ENCODE data around the gene PITRM1.
"Not testable (repeated sequence)": the region's sequence is repeated elsewhere in the genome, so short reads cannot be mapped to it uniquely, and the experiment has no call there.

The PITRM1 gene

DNA sequence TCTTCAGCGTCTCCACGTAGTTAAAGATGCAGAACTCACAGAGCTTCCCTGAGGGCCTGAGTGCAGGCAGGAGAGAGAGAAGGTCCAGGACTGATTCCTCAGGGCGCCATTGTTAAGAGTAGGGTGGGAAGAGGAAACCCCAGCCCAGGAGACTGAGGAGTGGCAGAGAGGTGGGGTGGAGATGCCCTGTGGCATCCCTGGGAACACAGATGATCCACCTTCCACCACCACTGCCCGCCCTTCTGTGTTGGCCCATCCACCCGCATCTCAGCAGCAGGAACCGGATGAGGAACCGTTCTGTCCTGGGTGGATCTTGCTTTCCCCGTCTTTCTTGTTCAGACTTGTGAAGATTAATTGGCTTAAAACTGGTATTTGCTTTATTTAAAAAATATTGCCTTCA is 56.9 kb downstream of the PITRM1 start:
- no peak for DNase-seq

DNA sequence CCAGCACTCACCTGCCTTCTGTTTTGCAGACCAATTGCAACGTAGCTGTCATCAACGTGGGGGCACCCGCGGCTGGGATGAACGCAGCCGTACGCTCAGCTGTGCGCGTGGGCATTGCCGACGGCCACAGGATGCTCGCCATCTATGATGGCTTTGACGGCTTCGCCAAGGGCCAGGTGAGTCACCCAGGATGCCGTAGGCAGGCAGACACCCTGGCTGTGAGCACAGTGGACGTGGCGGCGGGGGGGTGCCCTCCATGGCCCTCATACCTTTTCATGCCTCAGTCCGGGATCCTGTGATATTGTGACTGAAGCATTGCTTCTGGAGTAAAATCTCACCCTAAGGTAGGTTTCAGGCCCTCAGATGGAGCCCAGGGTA is 59.2 kb downstream of the PITRM1 start:
- DNase-seq: no peak

GRCh38 chr10:3111621-3112163 is 60.9 kb downstream of the PITRM1 start:
- no peak for DNase-seq

- no peak for DNase-seq
Measured at GRCh38 chr10:3110782-3111620, 61.6 kb downstream of the PITRM1 start.

DNA sequence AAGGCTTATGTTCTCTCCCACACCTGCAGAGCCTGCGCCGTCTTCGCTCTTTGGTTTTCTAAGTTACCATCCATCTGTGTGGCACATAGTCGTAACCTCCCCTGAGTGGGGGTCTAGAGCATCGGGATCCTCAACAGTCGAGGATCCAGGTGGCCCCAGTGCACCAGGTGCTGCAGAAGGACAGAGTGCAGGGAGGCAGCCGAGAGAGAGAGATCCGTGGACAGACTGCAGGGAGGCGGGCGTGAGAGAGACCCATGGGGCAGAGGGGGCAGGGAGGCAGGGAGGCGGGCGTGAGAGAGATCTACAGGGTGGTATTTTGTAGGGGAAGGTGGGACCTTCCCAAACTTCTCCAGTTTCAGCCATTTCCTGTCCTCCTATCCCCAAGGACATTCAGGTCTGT is 62.9 kb downstream of the PITRM1 start:
- no peak for DNase-seq

DNA sequence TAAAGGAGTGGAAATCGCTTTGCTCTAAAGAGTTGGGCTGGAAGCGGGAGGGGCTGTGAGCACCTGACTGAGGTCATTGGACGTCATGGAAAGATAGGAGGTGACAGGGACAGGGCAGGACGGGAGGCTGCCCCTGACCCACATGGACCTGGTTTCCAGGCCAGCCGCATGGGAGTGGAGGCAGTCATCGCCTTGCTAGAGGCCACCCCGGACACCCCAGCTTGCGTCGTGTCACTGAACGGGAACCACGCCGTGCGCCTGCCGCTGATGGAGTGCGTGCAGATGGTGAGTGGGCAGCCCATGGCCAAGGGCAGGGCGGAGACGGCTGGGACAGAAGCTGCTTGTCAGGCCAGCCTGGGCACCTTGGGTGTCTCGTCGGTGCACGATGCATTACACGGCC is 63.4 kb downstream of the PITRM1 start:
- no peak for DNase-seq

GRCh38 chr10:3108575-3109105 is 63.9 kb downstream of the PITRM1 start:
- DNase-seq: no peak

- no peak for DNase-seq
Measured at GRCh38 chr10:3108033-3108432, 64.5 kb downstream of the PITRM1 start.

GRCh38 chr10:3107426-3107961 is 65.1 kb downstream of the PITRM1 start:
- DNase-seq: no peak

GRCh38 chr10:3106928-3107425 is 65.6 kb downstream of the PITRM1 start:
- no peak for DNase-seq

DNA sequence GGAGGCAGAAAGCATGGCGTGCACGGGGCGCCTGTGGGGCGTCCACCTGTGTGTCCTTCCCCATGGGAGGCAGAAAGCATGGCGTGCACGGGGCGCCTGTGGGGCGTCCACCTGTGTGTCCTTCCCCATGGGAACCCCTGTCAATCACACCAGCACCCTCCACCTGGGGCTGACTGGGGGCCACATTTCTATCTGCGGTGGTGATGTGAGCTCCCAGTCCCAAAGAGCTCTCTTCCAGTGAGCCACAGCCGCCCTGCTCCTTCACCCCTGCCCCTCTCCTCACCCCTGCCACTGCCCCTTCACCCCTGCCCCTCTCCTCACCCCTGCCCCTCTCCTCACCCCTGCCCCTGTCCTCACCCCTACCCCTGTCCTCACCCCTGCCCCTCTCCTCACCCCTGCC is 66.3 kb downstream of the PITRM1 start:
- not testable (repeated sequence) for DNase-seq

- DNase-seq: no peak
Measured at GRCh38 chr10:3105905-3106304, 66.7 kb downstream of the PITRM1 start.

DNA sequence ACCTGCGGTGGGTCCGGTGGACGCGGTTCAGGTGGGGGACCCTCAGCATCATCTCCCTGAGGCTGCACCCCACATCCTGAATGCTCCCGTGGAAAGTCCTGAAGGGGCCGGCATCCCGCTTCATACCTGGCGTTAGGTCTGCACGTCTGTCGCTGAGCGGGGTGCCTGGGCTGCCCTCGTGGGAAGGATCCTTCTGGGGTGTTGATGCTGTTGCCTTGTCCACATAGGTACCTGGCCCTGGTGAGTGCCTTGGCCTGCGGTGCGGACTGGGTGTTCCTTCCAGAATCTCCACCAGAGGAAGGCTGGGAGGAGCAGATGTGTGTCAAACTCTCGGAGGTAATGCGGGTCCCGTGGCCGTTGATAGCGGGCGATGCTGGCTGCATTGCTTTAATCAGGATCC is 67.4 kb downstream of the PITRM1 start:
- DNase-seq: no peak

- DNase-seq: no peak
Measured at GRCh38 chr10:3104251-3104918, 68.2 kb downstream of the PITRM1 start.

DNA sequence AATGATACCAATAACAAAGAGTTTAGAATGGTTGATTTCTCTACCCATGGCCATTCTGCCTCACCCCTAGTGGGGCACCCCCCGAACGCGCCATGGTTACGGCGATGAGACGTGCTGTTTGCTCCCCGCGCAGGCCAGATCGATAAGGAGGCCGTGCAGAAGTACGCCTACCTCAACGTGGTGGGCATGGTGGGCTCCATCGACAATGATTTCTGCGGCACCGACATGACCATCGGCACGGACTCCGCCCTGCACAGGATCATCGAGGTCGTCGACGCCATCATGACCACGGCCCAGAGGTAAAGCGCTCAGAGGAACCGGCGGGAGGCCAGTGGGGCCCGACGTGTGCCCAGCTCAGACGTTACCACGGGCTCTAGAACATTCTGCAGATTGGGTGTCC is 68.9 kb downstream of the PITRM1 start:
- DNase-seq: no peak

DNA sequence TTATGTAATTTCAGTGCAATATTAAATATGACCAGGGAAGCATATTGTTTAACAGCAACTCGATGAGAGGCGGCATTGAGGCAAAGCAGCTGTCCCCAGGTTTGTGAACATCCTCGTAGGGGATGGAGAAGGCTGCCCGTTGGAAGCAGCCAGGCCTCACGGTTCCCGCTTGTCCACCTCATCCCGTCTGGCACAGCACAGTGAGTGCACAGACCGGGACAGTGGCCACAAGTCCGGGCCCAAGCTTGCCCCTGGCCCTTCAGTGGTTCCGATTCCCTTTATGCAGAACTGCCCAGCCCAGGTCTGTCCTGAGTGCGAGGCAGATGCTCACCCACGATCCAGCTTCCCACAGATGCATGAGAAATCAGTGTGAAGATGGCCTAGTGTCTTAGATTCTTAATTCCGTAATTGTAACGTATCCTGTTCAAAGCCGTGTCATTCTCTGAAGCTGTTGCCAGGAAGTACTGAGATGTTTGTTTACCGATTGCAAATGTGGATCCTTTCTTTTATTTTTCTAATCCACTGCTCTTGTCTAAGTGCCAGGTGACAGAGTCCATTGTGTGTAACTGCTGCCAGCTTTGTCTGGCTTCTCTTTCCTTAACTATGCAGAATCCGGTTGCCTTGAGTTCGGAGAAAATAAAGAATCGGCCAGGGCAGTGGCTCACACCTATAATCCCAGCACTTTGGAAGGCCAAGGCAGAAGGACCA is 69.7 kb downstream of the PITRM1 start:
- no peak for DNase-seq

GRCh38 chr10:3100856-3101640 is 71.5 kb downstream of the PITRM1 start:
- DNase-seq: no peak

- DNase-seq: no peak
Measured at GRCh38 chr10:3100093-3100792, 72.3 kb downstream of the PITRM1 start.

DNA sequence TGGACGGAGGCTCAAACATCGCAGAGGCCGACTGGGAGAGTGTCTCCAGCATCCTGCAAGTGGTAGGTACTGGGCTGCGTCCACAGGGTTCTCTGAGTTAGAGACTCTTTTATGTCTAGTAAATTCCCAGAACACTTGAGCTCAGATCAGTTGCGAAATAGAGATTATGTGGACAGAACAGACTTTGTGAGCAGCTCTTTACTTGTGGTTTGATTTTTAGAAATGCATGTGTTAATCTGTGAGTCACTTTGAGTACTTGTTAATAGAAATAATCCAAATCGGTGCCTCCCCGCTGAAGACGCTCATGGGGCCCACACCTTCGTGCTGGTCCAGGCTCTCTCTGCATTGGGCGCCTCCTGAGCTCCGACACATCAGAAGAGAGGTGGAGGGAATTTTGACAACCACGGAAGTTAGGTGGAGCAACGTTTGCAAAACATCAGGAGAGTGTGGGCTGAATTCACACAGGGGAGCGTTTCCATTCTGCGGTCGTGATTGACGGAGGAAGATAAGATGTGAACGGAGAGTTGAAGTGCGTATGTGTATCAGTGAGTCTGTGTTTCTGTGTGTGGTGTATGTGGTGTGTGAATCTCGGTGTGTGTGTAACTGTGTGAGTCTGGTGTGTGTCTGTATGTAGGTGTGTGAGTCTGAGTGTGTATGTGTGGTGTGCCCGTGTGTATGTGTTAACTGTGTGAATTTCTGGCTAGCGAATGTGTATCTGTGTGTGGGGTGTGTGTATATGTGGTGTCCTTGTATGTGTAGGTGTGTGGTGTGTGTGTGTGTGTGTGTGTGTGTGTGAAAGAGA is 73.1 kb downstream of the PITRM1 start:
- no peak for DNase-seq

GRCh38 chr10:3098689-3099088 is 73.9 kb downstream of the PITRM1 start:
- DNase-seq: no peak

Data from activated CD4-positive, CD25-positive, alpha-beta regulatory T cell (primary cell).